A673 (cell line): ENCODE data around the gene CHD3.

Experiments
- EZH2 ChIP-seq: fragments of 200-600 bp; sonication (generic); IDR thresholded peaks from 2 replicates; pipeline ENCODE4 v1.6.1; 2017; ENCODE audit warnings: borderline replicate concordance, low read depth, mild to moderate bottlenecking, mixed read lengths, antibody characterized with exemption, low read length; ENCODE audit not compliant: poor library complexity, severe bottlenecking
- TF ChIP-seq, protein P1 (sequence below): fragments of 300-800, 200-600 bp; sonication (generic); conservative IDR thresholded peaks from 2 replicates; pipeline ENCODE4 v1.5.1; 2017; ENCODE audit warnings: low read depth, mild to moderate bottlenecking, antibody characterized with exemption, low read length, moderate library complexity, mixed read lengths

- TF ChIP-seq, protein P1, sequence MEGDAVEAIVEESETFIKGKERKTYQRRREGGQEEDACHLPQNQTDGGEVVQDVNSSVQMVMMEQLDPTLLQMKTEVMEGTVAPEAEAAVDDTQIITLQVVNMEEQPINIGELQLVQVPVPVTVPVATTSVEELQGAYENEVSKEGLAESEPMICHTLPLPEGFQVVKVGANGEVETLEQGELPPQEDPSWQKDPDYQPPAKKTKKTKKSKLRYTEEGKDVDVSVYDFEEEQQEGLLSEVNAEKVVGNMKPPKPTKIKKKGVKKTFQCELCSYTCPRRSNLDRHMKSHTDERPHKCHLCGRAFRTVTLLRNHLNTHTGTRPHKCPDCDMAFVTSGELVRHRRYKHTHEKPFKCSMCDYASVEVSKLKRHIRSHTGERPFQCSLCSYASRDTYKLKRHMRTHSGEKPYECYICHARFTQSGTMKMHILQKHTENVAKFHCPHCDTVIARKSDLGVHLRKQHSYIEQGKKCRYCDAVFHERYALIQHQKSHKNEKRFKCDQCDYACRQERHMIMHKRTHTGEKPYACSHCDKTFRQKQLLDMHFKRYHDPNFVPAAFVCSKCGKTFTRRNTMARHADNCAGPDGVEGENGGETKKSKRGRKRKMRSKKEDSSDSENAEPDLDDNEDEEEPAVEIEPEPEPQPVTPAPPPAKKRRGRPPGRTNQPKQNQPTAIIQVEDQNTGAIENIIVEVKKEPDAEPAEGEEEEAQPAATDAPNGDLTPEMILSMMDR = no peak
- TF ChIP-seq EZH2 = no peak
Measured at GRCh38 chr17:7864995-7865650, 23.5 kb upstream of the CHD3 start.
